H1 (cell line): Measurements from ENCODE around the gene SLC26A1. TPM values are rescaled to one million over a fixed set of nuclear protein-coding genes. Genes with fewer than 3 reads are reported as not detected.

Experiments
- CREB1 ChIP-seq: IDR thresholded peaks from 2 replicates; pipeline ENCODE4 v1.6.1; 2012; ENCODE audit warnings: inconsistent platforms
- JUND ChIP-seq: IDR thresholded peaks from 2 replicates; pipeline ENCODE4 v1.6.1; 2011; ENCODE audit warnings: mild to moderate bottlenecking, improper control_type of control experiment, low read length
- RXRA ChIP-seq: IDR thresholded peaks from 2 replicates; pipeline ENCODE4 v1.6.1; 2011; ENCODE audit warnings: low read depth, mild to moderate bottlenecking, low read length, moderate library complexity; ENCODE audit not compliant: insufficient read depth
- TAF1 ChIP-seq: IDR thresholded peaks from 2 replicates; pipeline ENCODE4 v1.6.1; 2011; ENCODE audit warnings: mild to moderate bottlenecking, low read depth, low read length
- polyA plus RNA-seq, 7 experiments: library from polyadenylated mRNA; depleted of rRNA in 3 of 7; stranded (reverse) in 5 of 7; unstranded in 2 of 7; fragments of >200 nt in 5 of 7; fragments of 200-250 nt in 2 of 7; gene quantifications; 1 replicate in 5 of 7; 2 replicates in 1 of 7; 4 replicates in 1 of 7; pipeline versions ENCODE4 v1.2.1 to v1.2.3, GENCODE V29; 2011 to 2013; ENCODE audit warnings: missing spikeins in 2 of 7, mixed read lengths in 2 of 7
- total RNA-seq: library from RNA; stranded (reverse); fragmentation: NEBNext Ultra II Directional; extraction: Animal tissue kit (Norgen Biotek cat#: 25700); gene quantifications from 2 replicates; pipeline ENCODE4 v1.2.1, GENCODE V29; 2021
- TF ChIP-seq, protein P1 (sequence below): IDR thresholded peaks from 2 replicates; pipeline ENCODE4 v1.6.1; 2012; ENCODE audit warnings: inconsistent platforms
- TF ChIP-seq, protein P2 (sequence below), 3 experiments: IDR thresholded peaks; 1 replicate in 2 of 3; 2 replicates in 1 of 3; pipeline versions ENCODE4 v1.5.1 to v1.6.1; 2011; ENCODE audit warnings: low read length in 3 of 3, mild to moderate bottlenecking in 3 of 3, inconsistent platforms in 2 of 3, low read depth in 1 of 3, moderate library complexity in 1 of 3; ENCODE audit not compliant: insufficient read depth in 1 of 3; ENCODE audit errors: control extremely low read depth in 1 of 3

SLC26A1 gene
- total and polyA plus RNA-seq, 2 of the 8 experiments (the other 6 are each of a cell fraction or from before 2014, with no cell fraction given), result 0.11 TPM; not detected in 1

DNA sequence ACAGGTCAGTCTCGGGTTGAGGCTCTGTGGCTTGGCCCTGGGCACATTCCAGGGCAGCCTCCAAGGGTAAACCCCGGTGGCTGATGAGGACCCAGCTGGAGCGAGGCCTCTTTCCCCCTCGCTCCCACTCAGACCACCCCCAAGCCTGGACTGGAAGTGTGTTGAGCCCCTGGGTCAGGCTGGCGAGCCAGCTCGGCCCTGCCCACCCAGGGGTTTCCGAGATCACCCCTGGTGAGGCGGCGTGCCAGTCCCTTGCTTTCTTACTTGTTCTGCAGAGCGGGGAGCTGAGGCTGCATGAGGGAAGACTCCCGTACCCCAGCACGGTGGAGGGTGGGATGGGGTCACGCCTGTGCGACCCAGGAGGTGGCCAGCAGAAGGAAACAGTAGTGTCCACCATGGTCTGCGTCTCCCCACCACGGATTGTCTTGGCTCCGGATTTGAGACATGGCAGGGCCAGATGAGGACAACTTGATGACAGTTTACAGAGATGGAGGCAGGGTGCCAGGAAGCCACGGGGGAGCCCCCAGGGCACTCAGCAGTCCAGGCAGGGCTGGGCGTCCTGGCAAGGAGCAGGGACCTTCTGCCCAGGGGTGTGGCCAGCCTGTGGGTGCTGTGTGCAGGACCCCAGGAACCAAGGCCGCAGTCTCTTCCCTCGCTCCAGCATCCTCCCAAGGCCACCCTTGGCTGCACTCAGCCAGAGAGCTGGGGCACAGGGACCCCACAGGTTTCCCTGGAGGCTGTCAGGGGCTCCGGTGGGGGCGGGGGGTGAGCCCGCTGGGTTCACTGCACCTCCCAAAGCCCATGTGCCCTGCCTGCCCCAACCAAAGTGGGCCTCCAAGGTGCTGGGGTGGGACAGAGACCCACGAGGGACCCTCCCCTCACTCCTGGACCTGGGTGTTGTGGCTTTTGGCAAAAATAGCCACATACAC, 11.6 kb upstream of the SLC26A1 start (continued):
- TF ChIP-seq, protein P1, sequence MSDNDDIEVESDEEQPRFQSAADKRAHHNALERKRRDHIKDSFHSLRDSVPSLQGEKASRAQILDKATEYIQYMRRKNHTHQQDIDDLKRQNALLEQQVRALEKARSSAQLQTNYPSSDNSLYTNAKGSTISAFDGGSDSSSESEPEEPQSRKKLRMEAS, result no peak
- TF ChIP-seq, protein P2, sequence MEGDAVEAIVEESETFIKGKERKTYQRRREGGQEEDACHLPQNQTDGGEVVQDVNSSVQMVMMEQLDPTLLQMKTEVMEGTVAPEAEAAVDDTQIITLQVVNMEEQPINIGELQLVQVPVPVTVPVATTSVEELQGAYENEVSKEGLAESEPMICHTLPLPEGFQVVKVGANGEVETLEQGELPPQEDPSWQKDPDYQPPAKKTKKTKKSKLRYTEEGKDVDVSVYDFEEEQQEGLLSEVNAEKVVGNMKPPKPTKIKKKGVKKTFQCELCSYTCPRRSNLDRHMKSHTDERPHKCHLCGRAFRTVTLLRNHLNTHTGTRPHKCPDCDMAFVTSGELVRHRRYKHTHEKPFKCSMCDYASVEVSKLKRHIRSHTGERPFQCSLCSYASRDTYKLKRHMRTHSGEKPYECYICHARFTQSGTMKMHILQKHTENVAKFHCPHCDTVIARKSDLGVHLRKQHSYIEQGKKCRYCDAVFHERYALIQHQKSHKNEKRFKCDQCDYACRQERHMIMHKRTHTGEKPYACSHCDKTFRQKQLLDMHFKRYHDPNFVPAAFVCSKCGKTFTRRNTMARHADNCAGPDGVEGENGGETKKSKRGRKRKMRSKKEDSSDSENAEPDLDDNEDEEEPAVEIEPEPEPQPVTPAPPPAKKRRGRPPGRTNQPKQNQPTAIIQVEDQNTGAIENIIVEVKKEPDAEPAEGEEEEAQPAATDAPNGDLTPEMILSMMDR (IDR thresholded peaks at IDR 0.05; ENCODE audit: control extremely low read depth in 1 of 3, insufficient read depth in 1 of 3, low read depth in 1 of 3, low read length in 3 of 3), result no peak
- TF ChIP-seq TAF1 (no peak), RXRA (no peak), CREB1 (no peak), JUND (no peak)
